Tibial nerve (tissue), 4 donors: ENCODE measurements around the gene CHST10. TPM values are rescaled to one million over a fixed set of nuclear protein-coding genes. Genes with fewer than 3 reads are reported as not detected.

Source experiments
- DNase-seq, 2 donors: peaks; one replicate each; pipeline ENCODE4 v3.0.0-alpha.2; 2019; ENCODE audit warnings: low spot score in 2 of 2
- H3K27ac ChIP-seq, 4 donors: fragments of 200-600 bp; sonication (generic) in 3 of 4; one replicate each; pipeline ENCODE4 v1.5.1; 2017 to 2019; ENCODE audit warnings: mild to moderate bottlenecking in 1 of 4
- H3K27me3 ChIP-seq, 2 donors: fragments of 200-600 bp; sonication (generic) in 1 of 2; one replicate each; pipeline versions ENCODE4 v1.5.1 to v1.6.0; 2017 to 2019
- H3K36me3 ChIP-seq, 3 donors: fragments of 200-600 bp; sonication (generic); one replicate each; pipeline ENCODE4 v1.5.1; 2018 to 2019
- H3K4me1 ChIP-seq, 4 donors: fragments of 200-600 bp; sonication (generic) in 3 of 4; one replicate each; pipeline ENCODE4 v1.5.1; 2017 to 2019
- H3K4me3 ChIP-seq, 4 donors: fragments of 200-600 bp; sonication (generic) in 3 of 4; one replicate each; pipeline ENCODE4 v1.5.1; 2017 to 2019; ENCODE audit warnings: mild to moderate bottlenecking in 1 of 4, moderate library complexity in 1 of 4
- H3K9me3 ChIP-seq, 4 donors: fragments of 200-600 bp; sonication (generic) in 3 of 4; one replicate each; pipeline ENCODE4 v1.5.1; 2017 to 2019
- CTCF ChIP-seq, 5 experiments: fragments of 200-600 bp in 3 of 5; fragments of 450-650 bp in 2 of 5; sonication (generic) in 3 of 5; IDR thresholded peaks; one replicate each; pipeline ENCODE4 v1.5.1; 2016 to 2019; ENCODE audit warnings: antibody characterized with exemption in 5 of 5, mild to moderate bottlenecking in 3 of 5, moderate library complexity in 2 of 5
- EP300 ChIP-seq, 2 donors: sonication (generic); formaldehyde crosslinking; IDR thresholded peaks; one replicate each; pipeline ENCODE4 v1.6.1; 2017; ENCODE audit warnings: antibody characterized with exemption in 2 of 2, mild to moderate bottlenecking in 1 of 2
- POLR2A ChIP-seq, 2 donors: fragments of 450-650 bp; IDR thresholded peaks; one replicate each; pipeline ENCODE4 v1.6.1; 2017; ENCODE audit warnings: antibody characterized with exemption in 2 of 2, mild to moderate bottlenecking in 2 of 2, moderate library complexity in 2 of 2
- WGBS, 2 donors: methylation state at CpG; one replicate each; pipeline ENCODE4 v1.1.5; 2018; 5-methylcytosine and 5-hydroxymethylcytosine counted together
- total RNA-seq, 4 donors: library from RNA; depleted of rRNA; stranded (reverse); fragments of >200 nt; gene quantifications; one replicate each; pipeline ENCODE4 v1.1.0, GENCODE V29; 2016

CHST10 gene
- total RNA-seq, 4 donors from 2014 or later: 9.4 to 17.1 (median 13.0) TPM

GRCh38 chr2:100416397-100416934, 1.0 kb downstream of the CHST10 start:
- Histone ChIP-seq H3K9me3 (no peaks in the 10 kb centered on the region), H3K27me3 (no peaks in the 10 kb centered on the region), H3K4me1 (peaks cover 0 to 19% (median 9%) of the 10 kb centered on the region in 4 donors), H3K27ac (peak overlapping the region in 2 of 4 donors; percentile 87 to 90), H3K4me3 (peak overlapping the region; percentile 65 to 92 (median 86)), H3K36me3 (peaks cover 0 to 17% (median 0%) of the 10 kb centered on the region in 3 donors)
- no peak for TF ChIP-seq CTCF (IDR thresholded peaks at IDR 0.05)
- no peak for TF ChIP-seq EP300 (IDR thresholded peaks at IDR 0.05)
- TF ChIP-seq POLR2A (IDR thresholded peaks at IDR 0.05): no peak
- no peak for DNase-seq
- 3% methylated on average over 5 of the region's 5 CpGs for WGBS, 2 donors

GRCh38 chr2:100413571-100413970, 3.9 kb downstream of the CHST10 start:
- TF ChIP-seq EP300 (IDR thresholded peaks at IDR 0.05) (no peak), CTCF (IDR thresholded peaks at IDR 0.05) (no peak), POLR2A (IDR thresholded peaks at IDR 0.05) (no peak)
- Histone ChIP-seq H3K9me3 (no peaks in the 10 kb centered on the region), H3K36me3 (peaks cover 0 to 23% (median 0%) of the 10 kb centered on the region in 3 donors), H3K27me3 (no peaks in the 10 kb centered on the region), H3K4me1 (peaks cover 0 to 19% (median 9%) of the 10 kb centered on the region in 4 donors), H3K27ac (no peak overlapping the region), H3K4me3 (no peak overlapping the region)
- WGBS, 2 donors: 73 to 76% methylated on average over 4 of the region's 4 CpGs
- DNase-seq: no peak

- Histone ChIP-seq H3K36me3 (peaks cover 0 to 23% (median 0%) of the 10 kb centered on the region in 3 donors), H3K27ac (no peak overlapping the region), H3K4me1 (peaks cover 0 to 16% (median 8%) of the 10 kb centered on the region in 4 donors), H3K9me3 (no peaks in the 10 kb centered on the region), H3K4me3 (no peak overlapping the region), H3K27me3 (no peaks in the 10 kb centered on the region)
- no peak for DNase-seq
- 73% methylated on average over 5 of the region's 5 CpGs for WGBS, 2 donors
- no peak for TF ChIP-seq CTCF (IDR thresholded peaks at IDR 0.05)
- no peak for TF ChIP-seq EP300 (IDR thresholded peaks at IDR 0.05)
Observed at GRCh38 chr2:100412881-100413321, 4.6 kb downstream of the CHST10 start.

- DNase-seq: no peak
- peaks cover 0 to 25% (median 0%) of the 10 kb centered on the region in 3 donors for H3K36me3 ChIP-seq
- H3K4me3 ChIP-seq: no peak overlapping the region
- WGBS, 2 donors: 65 to 81% methylated on average over 4 of the region's 4 CpGs
- no peaks in the 10 kb centered on the region for H3K27me3 ChIP-seq
- no peak overlapping the region for H3K27ac ChIP-seq
- peaks cover 0 to 14% (median 7%) of the 10 kb centered on the region in 4 donors for H3K4me1 ChIP-seq
- no peak for TF ChIP-seq CTCF (IDR thresholded peaks at IDR 0.05)
- TF ChIP-seq EP300 (IDR thresholded peaks at IDR 0.05): no peak
- TF ChIP-seq POLR2A (IDR thresholded peaks at IDR 0.05): no peak
- H3K9me3 ChIP-seq: no peaks in the 10 kb centered on the region
Observed at GRCh38 chr2:100412466-100412865, 5.0 kb downstream of the CHST10 start.

GRCh38 chr2:100411841-100412292, 5.6 kb downstream of the CHST10 start:
- 85 to 89% methylated on average over 5 of the region's 5 CpGs for WGBS, 2 donors
- Histone ChIP-seq H3K27me3 (no peaks in the 10 kb centered on the region), H3K4me1 (peaks cover 0 to 14% (median 7%) of the 10 kb centered on the region in 4 donors), H3K9me3 (no peaks in the 10 kb centered on the region), H3K4me3 (no peak overlapping the region), H3K36me3 (peaks cover 0 to 31% (median 0%) of the 10 kb centered on the region in 3 donors), H3K27ac (no peak overlapping the region)
- no peak for TF ChIP-seq CTCF (IDR thresholded peaks at IDR 0.05)
- no peak for TF ChIP-seq POLR2A (IDR thresholded peaks at IDR 0.05)
- no peak for TF ChIP-seq EP300 (IDR thresholded peaks at IDR 0.05)
- no peak for DNase-seq
